HL-60/S4 treated with retinoic acid at 250 ng/mL for 4 days and 3 days (cell line): ENCODE data around the gene HCAR2.
"Not testable (repeated sequence)": the region's sequence is repeated elsewhere in the genome, so short reads cannot be mapped to it uniquely, and the experiment has no call there.

Experiments
- in situ Hi-C: fragments of 300-500 bp; cut with MboI; formaldehyde crosslinking; loops from 2 replicates; pipeline ENCODE4 v1.7.0; 2022; ENCODE audit warnings: low sequenced_read_pairs

The HCAR2 gene

DNA sequence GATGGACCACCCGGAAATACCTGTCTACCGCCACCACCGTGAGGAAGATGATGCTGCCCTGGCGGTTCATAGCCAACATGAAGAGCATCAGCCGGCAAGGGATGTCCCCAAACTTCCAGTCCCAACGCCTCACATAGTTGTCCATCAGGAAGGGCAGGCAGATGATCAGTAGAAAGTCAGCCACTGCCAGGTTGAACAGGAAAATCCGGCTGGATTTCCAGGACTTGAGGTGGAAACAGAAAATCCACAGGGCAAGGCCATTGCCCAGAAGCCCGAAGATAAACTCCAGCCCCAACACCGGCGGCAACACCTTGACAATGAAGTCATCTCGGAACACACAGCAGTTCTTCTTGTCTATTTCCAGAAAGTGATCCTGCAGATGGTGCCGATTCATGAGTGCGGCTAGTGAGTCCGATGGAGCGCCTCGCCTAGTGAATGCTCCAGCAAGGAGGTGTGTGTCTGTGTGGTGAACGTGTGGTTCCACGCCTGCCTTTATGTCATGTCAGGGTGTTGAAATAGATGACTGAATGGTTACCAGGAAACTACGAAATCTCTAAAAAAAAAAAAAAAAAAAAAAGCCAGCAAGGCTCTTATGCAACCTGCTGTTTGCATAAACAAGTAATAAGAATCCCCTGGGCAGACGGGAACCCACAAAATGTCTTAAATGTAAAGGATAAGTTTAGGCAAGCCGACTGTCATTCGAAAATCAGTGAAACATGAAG, at the start of gene HCAR2:
TSS of gene HCAR2 (minus strand) at position 468 of the 722 bp plus-strand sequence. CDS start at position 394, 74 bp downstream.
- in situ Hi-C loops: not testable (repeated sequence)

DNA sequence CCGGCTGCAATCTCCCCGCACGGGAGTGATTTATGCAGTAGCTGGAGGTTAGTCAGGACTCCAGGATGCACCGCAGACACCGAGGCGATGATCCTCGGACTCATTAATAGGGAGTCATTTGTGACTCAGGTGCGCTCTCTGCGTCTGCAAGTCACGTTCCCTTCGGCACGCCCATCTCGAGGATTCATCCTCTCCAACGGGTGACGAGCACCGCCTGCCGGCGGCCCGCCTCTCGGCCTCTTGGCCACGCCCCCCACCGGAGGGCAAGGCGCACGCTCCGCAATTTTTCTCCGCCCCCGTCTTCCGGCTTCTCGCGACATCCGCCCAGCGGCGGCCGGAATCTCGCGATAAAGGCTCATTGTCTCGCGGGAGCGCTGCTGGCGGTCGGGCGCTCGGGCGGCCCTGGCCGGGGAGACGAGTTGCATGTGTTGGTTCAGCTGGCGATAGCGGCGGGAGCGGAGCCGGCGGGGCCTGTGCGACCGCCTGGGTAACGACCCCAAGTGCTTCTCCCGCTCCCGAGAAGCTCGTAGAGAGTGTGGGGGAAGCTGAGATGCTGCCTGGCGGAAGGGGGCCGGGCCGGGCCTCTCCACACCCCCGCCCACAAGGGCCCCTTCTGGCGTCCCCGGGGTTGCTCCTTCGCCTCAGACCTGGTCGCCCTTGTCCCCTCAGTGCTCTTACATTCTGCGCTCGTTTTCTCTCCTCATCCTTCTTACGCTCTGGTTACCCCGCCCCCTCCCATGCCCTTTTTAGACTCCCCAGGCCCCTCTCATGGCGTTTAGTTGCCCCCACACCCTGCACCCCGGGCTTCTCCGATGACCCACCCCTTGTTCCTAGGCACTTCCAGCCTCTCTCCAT, 49.5 kb upstream of the HCAR2 start, which contains the start of gene DENR:
TSS of gene DENR (plus strand) at position 361 of the 855 bp plus-strand sequence. CDS start 878 bp downstream, outside the sequence.
- in situ Hi-C loops: no loop called here

DNA sequence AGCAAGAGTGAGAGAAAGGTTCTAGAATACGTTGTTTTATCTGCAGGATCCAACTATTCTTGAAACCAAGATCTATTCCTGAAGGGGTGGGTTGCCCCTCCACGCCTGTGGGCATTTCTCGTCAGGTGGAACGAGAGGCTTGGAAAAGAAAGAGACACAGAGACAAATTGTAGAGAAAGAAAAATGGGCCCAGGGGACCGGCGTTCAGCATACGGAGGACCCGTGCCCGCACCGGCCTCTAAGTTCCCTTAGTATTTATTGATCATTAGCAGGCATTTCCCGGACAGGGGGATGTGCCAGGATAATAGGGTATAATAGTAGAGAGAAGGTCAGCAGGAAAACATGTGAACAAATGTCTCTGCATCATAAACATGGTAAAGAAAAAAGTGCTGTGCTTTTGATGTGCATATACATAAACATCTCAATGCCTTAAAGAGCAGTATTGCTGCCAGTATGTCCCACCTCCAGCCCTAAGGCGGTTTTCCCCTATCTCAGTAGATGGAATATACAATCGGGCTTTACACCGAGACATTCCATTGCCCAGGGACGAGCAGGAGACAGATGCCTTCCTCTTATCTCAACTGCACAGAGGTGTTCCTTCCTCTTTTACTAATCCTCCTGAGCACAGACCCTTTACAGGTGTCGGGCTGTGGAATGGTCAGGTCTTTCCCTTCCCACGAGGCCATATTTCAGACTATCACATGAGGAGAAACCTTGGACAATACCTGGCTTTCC, 47.8 kb upstream of the HCAR2 start:
- in situ Hi-C loops: not testable (repeated sequence)

DNA sequence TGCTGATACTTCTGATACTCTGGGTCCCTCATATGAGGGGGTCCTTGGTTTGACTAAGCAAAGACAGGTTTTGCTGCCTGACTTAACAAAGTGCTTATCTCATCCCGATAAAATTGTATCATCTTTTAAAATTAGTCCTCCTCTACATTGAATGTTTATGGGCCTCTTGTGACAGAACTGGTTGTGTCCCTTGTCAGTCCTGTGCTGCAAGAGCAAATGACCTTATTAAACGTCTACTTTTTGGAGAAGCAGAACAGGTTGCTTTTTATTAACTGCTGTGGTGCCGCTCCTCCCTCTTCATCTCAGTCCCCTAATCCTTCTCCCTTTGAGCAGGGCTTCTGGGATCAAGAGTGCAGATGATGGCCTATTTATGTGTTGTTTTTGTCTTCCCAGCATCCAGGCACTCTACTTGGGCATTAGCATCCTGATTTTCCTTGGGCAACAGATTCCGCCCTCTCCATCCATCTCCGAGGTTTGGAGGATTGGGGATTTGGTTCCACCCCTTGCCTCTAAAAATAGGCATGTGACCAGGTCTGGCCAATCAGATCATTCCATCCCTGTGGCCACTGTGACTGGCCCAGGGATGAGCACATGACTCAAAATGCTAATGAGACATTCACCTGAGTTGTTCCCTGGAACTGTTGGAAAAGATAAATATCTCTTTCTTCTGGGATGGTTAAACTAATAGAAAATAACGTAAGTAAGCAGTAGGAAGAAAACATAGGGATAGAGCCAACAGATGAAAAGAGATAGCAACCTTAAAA, 46.6 kb upstream of the HCAR2 start:
- in situ Hi-C loops: loop anchor here (10.0 kb wide), 1 partner anchor 105 kb away; no protein-coding TSS in a partner anchor

DNA sequence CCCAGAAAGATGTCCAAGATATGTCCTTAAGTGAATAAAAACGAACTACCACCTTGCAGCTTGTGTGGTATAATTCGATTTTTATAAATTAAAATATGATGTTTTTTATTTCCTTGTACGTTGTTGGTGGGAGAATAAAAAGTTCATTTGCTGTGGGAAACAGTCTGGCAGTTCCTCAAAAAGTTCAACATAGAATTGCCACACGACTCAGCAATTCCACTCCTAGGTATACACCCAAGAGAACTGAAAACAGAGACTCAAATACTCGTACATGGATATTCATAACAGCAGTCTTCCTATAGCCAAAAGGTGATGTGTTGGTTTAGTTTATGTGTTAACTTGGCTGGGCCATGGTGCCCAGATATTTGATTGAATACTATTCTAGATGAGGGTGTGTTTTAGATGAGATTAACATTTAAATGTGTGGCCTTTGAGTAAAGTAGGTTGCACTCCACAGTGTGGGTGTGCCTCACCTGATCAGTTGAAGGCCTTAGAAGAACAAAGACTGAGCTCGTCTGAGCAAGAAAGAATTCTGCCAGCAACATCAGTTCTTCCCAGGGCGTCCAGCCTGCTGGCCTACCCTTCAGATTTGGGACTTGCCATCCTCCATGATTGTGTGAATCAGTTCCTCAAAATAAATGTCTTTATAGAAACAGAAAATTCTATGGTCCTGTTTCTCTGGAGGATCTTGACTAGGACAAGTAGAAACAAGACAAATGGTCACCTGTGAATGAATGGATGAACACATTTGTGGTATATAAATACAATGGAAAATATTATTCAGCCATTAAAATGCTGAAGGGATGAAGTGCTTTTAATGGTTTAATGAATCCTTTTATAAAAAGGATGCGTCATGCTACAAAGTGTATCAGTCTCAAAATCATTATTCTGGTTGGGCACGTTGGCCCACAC, 44.3 kb upstream of the HCAR2 start:
- in situ Hi-C loops: loop anchor here (10.0 kb wide), 1 partner anchor 103 kb away; no protein-coding TSS in a partner anchor

DNA sequence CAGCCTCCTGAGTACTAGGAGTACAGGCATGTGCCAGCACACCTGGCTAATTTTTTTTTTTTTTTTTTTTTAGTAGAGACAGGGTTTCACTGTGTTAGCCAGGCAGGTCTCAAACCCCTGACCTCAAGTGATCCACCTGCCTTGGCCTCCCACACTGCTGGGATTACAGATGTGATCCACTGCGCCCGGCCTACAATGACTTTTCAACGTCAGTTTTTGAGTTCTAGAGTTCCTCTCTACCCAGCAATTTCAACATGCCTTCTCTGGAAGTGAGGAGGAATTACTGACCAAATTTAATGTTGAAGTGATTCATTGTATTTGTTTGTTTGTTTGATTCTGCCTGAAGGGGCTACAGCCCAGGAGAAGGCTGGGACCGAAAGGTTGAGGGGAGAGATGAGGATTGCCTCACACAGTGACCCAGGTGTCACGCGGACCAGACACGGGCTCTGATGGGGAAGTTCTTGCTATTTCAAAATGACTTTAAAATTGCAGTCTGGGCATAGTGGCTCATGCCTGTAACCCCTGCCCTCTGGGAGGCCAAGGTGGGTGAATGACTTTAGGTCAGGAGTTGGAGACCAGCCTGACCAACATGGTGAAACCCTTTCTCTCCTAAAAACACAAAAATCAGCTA, 40.9 kb upstream of the HCAR2 start:
- in situ Hi-C loops: loop anchor here (10.0 kb wide), 1 partner anchor 99 kb away; no protein-coding TSS in a partner anchor

DNA sequence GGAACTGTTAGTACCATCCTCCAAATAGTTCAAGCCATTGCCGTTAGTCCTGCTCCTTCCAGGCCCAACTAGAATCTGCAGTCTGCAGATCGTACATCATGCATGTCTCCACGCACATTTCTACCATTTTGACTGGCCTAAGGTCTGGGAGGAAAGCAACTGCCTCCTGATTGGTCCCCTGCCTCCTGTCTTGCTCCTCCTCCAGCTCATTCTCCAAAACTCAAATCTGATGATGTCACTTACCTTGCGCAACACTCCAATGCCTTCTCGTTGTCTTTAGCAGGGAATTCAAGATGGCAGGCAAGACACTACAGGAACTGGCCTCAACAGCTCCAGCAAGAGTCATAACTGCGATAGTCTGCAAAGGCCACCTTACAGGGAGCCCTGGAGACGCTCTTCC, 37.2 kb upstream of the HCAR2 start:
- in situ Hi-C loops: loop anchor here (10.0 kb wide), 1 partner anchor 96 kb away; no protein-coding TSS in a partner anchor

DNA sequence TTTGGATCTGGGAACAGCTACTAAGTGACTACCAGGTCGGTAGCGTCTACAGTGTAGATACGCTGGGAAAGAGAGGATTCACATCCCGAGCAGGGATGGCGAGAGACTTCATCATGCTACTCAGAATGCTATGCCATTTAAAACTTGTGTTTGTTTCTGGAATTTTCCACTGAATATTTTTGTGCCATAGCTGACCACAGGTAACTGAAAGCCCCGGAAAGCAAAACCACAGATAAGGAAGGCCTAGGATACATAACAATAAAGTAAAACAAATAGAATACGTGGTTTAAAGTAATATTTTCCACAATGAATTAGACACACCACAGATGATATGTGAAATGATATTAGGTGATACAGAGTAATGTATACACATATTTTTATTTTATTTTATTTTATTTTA, 35.4 kb upstream of the HCAR2 start:
- in situ Hi-C loops: no loop called here

DNA sequence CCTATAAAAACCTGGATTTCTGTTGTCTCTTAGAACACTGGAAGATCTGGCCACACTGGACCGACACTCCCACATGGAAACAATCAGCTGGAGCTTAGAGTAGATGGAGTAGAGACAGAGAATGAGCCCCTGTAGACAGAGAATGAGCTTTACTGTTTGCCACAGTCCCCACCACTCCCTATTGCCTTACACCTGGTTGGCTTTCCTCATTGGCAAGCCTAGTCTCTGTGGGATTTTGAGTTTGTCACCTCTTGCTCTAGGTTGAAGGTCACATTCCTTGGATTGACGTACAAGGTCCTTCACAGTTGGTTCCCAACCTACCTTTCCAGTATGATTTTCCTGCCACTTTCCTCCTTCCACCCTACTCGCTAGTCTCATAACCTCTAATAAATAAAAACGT, 29.5 kb upstream of the HCAR2 start:
- in situ Hi-C loops: no loop called here

DNA sequence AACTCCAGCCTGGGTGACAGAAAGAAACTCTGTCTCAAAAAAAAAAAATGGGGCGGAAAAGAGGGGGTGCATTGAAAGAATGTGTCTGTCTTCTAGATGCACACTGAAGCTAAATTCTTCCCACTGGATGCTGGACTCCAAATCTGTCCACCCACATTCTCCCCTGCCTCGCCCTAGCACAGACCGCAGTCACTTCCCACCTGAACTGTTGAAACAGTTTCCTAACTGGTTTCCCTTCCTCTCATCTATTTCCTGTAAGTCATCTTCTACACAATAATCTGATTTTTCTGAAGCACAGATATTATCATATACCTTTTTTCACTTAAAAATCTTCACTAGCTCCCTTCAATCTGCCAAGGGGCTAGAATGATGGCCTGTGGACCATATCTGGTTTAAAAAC, 29.0 kb upstream of the HCAR2 start:
- in situ Hi-C loops: no loop called here

DNA sequence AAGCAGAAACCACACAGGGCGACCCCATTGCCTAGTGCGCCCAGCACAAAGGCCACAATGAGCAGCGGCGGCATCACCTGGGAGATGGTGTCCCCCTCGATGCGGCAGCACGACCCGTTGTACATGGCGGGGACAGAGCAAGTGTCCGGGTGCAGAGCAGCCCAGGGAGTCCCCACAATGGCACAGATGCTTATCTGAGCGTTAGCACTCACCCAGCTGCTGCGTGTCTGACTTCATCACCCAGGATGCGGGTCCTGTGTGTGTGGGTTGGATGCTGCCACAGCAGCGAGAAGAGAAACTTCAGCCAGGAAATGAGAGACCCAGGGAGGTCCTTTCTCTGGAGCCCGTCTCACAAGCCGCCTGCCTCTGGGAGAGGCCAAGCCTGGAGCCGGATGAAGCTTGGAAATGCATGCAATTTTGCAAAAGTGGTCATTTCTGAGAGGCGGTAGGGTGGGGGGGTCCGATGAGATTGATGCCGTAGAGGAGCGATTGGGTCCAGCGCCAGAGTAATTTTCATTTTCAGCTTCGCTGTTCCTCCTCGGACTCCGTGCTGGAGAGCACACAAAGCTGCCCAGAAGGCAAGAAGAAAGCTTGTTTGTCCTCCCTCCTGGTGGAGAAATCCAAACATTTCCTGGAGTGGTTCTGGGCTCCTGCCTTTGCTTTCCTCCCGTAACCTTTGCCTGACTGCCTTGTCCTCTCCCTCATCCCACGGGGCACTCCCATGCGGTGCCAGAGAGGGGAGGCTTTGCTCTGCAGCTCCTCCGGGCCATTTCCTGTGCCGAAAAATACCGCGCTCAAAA, 27.3 kb upstream of the HCAR2 start, which contains the start of gene HCAR1:
TSS of gene HCAR1 (minus strand) at position 630 of the 800 bp plus-strand sequence. CDS start at position 125, 505 bp downstream.
- in situ Hi-C loops: no loop called here

DNA sequence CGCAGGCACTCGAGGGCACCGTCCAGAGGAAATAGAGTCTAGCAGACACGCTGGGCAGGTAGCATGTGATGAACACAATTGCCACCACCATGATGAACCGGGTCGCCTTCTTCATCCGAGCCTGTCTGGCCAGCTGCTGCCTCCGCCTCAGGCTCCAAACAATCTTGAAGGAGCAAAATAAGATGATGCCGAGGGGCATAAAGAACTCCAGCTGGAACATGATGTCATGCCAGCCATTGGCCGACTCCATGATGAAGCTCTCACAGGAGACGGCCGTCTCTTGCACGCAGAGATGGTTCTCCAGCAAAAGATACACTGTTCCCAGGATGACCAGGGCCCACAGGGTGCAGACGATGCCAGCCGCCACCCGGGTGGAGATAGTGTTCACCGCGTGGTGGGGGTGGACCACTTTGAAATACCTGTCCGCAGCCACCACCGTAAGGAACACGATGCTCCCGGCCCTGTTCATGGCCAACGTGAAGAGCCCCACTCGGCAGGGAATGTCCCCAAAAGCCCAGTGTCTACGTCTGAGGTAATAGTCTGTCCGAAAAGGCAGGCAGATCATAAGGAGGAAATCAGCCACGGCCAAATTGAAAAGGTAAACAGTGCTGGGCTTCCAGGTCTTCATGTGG, 26.5 kb upstream of the HCAR2 start:
- in situ Hi-C loops: no loop called here

DNA sequence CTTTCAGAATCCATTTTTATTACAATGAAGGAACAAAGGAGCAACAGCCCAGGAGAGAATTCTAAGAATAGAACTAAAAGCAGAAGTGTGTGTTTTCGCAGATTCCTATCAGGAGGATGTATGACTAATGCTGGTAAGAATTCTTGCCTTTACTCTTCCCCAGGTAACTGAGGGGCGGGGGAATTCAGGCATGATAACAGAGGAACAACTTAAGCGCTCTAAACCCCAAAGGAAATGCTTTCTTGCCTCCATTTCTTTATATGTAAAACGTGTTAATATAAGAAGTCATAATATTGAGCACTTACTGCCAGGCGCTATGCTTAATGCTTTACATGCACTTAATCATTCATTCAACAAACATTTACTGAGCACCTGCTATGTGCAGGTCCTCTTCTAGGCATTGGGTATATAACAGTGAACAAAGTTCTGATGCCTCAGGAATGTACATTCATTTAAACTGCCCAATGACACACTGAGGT, 23.0 kb upstream of the HCAR2 start:
- in situ Hi-C loops: no loop called here

DNA sequence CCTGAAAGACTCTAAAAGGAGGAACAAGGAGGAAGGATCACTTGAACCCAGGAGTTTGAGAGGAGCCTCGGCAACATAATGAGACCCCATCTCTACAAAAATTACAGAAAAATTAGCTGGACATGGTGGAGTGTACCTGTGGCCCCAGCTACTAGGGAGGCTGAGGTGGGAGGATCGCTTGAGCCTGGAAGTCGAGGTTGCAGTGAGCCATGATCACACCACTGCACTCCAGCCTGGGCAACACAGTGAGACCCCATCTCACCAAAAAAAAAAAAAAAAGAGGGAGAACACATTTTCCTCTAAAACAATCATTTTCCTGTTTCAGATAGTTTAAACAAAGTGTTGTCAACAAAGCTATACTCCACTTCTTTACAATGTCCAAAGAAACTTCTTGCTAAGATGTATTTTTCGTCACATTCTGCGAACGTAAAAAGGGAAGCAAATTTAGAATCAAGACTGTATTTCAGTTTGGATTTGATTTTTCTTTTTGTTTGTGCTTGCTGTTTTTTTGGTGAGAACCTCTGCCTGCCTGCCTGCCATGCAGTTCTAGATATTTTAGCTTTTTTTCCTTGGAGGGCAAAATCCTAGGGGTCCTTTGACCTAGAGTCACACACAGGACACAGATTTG, 22.4 kb upstream of the HCAR2 start:
- in situ Hi-C loops: no loop called here

DNA sequence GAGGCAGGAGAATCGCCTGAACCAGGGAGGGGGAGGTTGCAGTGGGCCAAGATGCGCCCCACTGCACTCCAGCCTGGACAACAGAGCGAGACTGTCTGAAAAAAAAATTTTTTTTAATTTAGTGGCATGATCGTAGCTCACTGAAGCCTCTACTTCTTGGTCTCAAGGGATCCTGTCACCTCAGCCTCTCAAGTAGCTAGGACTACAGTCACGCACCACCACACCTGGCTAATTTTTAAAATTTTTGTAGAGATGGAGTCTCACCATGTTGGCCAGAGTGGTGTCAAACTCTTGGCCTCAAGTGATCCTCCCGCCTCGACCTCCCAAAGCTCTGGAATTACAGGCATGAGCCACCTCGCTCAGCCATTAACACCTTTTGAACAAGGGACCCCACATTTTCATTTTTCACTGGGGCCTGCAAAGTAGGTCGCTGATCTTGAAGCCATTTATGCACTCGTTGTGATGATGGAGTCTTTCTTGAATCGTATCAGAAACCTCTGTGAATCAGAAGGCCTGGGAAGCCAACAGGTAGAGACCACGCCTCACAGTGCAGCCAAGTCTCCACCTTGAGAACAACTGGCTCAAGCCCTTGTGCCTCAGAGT, 21.6 kb upstream of the HCAR2 start:
- in situ Hi-C loops: no loop called here

DNA sequence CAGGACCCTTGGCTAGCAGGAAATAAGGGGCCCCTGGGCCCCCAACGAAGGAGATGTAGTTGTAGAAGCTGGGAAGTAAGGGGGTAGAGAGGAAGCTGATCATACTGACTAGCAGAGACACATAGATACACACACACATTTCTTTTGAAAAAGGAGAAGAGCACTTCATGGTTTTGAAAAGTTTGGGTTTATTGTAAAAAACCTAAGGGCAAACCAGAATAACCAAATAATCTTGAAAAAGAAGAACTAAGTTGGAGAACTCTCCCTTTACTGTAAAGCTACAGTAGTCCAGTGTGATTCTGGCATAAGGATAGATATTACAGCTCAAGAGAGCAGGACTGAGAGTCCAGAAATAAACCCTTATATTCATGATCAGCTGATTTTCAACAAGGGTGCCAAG, 19.2 kb upstream of the HCAR2 start:
- in situ Hi-C loops: no loop called here
